SK-N-MC (cell line): ENCODE data around the gene ANKMY1.

ENCODE experiments used
- DNase-seq: peaks from one replicate; pipeline ENCODE4 v3.0.0-alpha.2; 2011; ENCODE audit warnings: low read depth, low spot score
- H3K27ac ChIP-seq: fragments of 200-600 bp; sonication (generic); 2 replicates; pipeline ENCODE4 v1.5.1; 2016; ENCODE audit warnings: mixed run types
- H3K36me3 ChIP-seq: fragments of 200-600 bp; sonication (generic); 2 replicates; pipeline ENCODE4 v1.6.1; 2017; ENCODE audit warnings: antibody characterized with exemption, low read length, mixed read lengths; ENCODE audit not compliant: insufficient read depth
- H3K4me3 ChIP-seq: fragments of 200-600 bp; sonication (generic); 2 replicates; pipeline ENCODE4 v1.5.1; 2016
- H3K9ac ChIP-seq: fragments of 200-600 bp; sonication (generic); 2 replicates; pipeline ENCODE4 v1.8.0; 2017; ENCODE audit warnings: mixed run types, mixed read lengths; ENCODE audit not compliant: insufficient read length
- H3K9me3 ChIP-seq: fragments of 200-600 bp; sonication (generic); 2 replicates; pipeline ENCODE4 v1.6.1; 2017; ENCODE audit warnings: low read depth, mild to moderate bottlenecking, antibody characterized with exemption, low read length, moderate library complexity, mixed read lengths
- EZH2 ChIP-seq: fragments of 200-600 bp; sonication (generic); IDR thresholded peaks from one replicate; pipeline ENCODE4 v1.6.1; 2017; ENCODE audit warnings: antibody characterized with exemption
- FOXP2 ChIP-seq: optimal IDR thresholded peaks from 2 replicates; pipeline ENCODE3; 2011; ENCODE audit warnings: mild to moderate bottlenecking, moderate library complexity; ENCODE audit not compliant: insufficient read depth; ENCODE audit errors: extremely low read length, control extremely low read depth
- POLR2AphosphoS5 ChIP-seq: IDR thresholded peaks from 2 replicates; pipeline ENCODE4 v1.6.1; 2012; ENCODE audit warnings: mild to moderate bottlenecking, low read depth, low read length, borderline replicate concordance

The ANKMY1 gene

GRCh38 chr2:240473211-240473610 lies 84.6 kb downstream of the ANKMY1 start:
- no peak for TF ChIP-seq FOXP2
- Histone ChIP-seq H3K9me3 (no peaks in the 10 kb centered on the region), H3K9ac (no peak overlapping the region), H3K27ac (no peak overlapping the region), H3K4me3 (no peak overlapping the region), H3K36me3 (no peaks in the 10 kb centered on the region)
- DNase-seq: no peak

- TF ChIP-seq POLR2AphosphoS5: no peak
- no peak for TF ChIP-seq FOXP2
- no peak for TF ChIP-seq EZH2
- no peak overlapping the region for H3K4me3 ChIP-seq
- DNase-seq: no peak
- no peak overlapping the region for H3K9ac ChIP-seq
- no peak overlapping the region for H3K27ac ChIP-seq
- no peaks in the 10 kb centered on the region for H3K9me3 ChIP-seq
- H3K36me3 ChIP-seq: no peaks in the 10 kb centered on the region
Measured at GRCh38 chr2:240472078-240472790, 85.6 kb downstream of the ANKMY1 start.

- Histone ChIP-seq H3K36me3 (no peaks in the 10 kb centered on the region), H3K27ac (no peak overlapping the region), H3K4me3 (no peak overlapping the region), H3K9me3 (no peaks in the 10 kb centered on the region), H3K9ac (no peak overlapping the region)
- DNase-seq: no peak
- TF ChIP-seq EZH2: no peak
Measured at GRCh38 chr2:240469740-240470139, 88.0 kb downstream of the ANKMY1 start.

- DNase-seq: no peak
- H3K36me3 ChIP-seq: no peaks in the 10 kb centered on the region
- TF ChIP-seq POLR2AphosphoS5 (no peak), FOXP2 (no peak), EZH2 (no peak)
- H3K9me3 ChIP-seq: no peaks in the 10 kb centered on the region
- H3K4me3 ChIP-seq: no peak overlapping the region
- no peak overlapping the region for H3K27ac ChIP-seq
- no peak overlapping the region for H3K9ac ChIP-seq
Measured at GRCh38 chr2:240469239-240469636, 88.5 kb downstream of the ANKMY1 start.

GRCh38 chr2:240468303-240469238 lies 89.2 kb downstream of the ANKMY1 start:
- no peak overlapping the region for H3K27ac ChIP-seq
- DNase-seq: no peak
- H3K9ac ChIP-seq: no peak overlapping the region
- H3K36me3 ChIP-seq: no peaks in the 10 kb centered on the region
- TF ChIP-seq POLR2AphosphoS5 (no peak), FOXP2 (no peak), EZH2 (no peak)
- no peaks in the 10 kb centered on the region for H3K9me3 ChIP-seq
- no peak overlapping the region for H3K4me3 ChIP-seq

- Histone ChIP-seq H3K36me3 (no peaks in the 10 kb centered on the region), H3K9ac (no peak overlapping the region), H3K4me3 (no peak overlapping the region), H3K27ac (no peak overlapping the region), H3K9me3 (no peaks in the 10 kb centered on the region)
- no peak for TF ChIP-seq EZH2
- no peak for TF ChIP-seq FOXP2
- TF ChIP-seq POLR2AphosphoS5: no peak
- DNase-seq: no peak
Measured at GRCh38 chr2:240467659-240468302, 90.0 kb downstream of the ANKMY1 start.

GRCh38 chr2:240467149-240467642 lies 90.6 kb downstream of the ANKMY1 start:
- Histone ChIP-seq H3K9ac (no peak overlapping the region), H3K36me3 (no peaks in the 10 kb centered on the region), H3K27ac (no peak overlapping the region), H3K4me3 (no peak overlapping the region), H3K9me3 (no peaks in the 10 kb centered on the region)
- DNase-seq: no peak
- TF ChIP-seq POLR2AphosphoS5: no peak
- no peak for TF ChIP-seq FOXP2
- no peak for TF ChIP-seq EZH2

GRCh38 chr2:240466579-240467148 lies 91.1 kb downstream of the ANKMY1 start:
- Histone ChIP-seq H3K9ac (no peak overlapping the region), H3K4me3 (no peak overlapping the region), H3K36me3 (no peaks in the 10 kb centered on the region), H3K9me3 (no peaks in the 10 kb centered on the region), H3K27ac (no peak overlapping the region)
- TF ChIP-seq EZH2 (no peak), FOXP2 (no peak)
- DNase-seq: no peak
